Fibroblast of the aortic adventitia (primary cell): ENCODE measurements around the gene DDX20. TPM values are rescaled to one million over a fixed set of nuclear protein-coding genes. Genes with fewer than 3 reads are reported as not detected.

Experiments
- DNase-seq: peaks from one replicate; pipeline ENCODE4 v3.0.0-alpha.2; 2010; ENCODE audit warnings: low read depth
- H3K4me3 ChIP-seq: 2 replicates; pipeline ENCODE4 v1.5.1; 2011; ENCODE audit warnings: low read depth, mild to moderate bottlenecking, control low read depth, low read length, moderate library complexity
- CTCF ChIP-seq: IDR thresholded peaks from 2 replicates; pipeline ENCODE4 v1.5.1; 2011; ENCODE audit warnings: mild to moderate bottlenecking, low read length, control low read depth, inconsistent platforms; ENCODE audit not compliant: insufficient read depth
- total RNA-seq: library from RNA; depleted of rRNA; stranded (reverse); fragments of >200 nt; gene quantifications from 2 replicates; pipeline ENCODE4 v1.2.3, GENCODE V29; 2012; ENCODE audit warnings: low replicate concordance

DDX20 gene
- total RNA-seq, 1 donor, result 17.1 TPM

GRCh38 chr1:111732718-111733117, 23.0 kb upstream of the DDX20 start:
- H3K4me3 ChIP-seq, result no peak overlapping the region
- TF ChIP-seq CTCF, result no peak
- no peak for DNase-seq

GRCh38 chr1:111733183-111733991, 22.3 kb upstream of the DDX20 start:
- H3K4me3 ChIP-seq, result no peak overlapping the region
- no peak for TF ChIP-seq CTCF
- DNase-seq, result peak; percentile 51

- no peak for TF ChIP-seq CTCF
- no peak overlapping the region for H3K4me3 ChIP-seq
- no peak for DNase-seq
Observed at GRCh38 chr1:111733992-111734341, 21.7 kb upstream of the DDX20 start.

- no peak overlapping the region for H3K4me3 ChIP-seq
- DNase-seq, result no peak
- TF ChIP-seq CTCF, result no peak
Observed at GRCh38 chr1:111734426-111734825, 21.3 kb upstream of the DDX20 start.

- TF ChIP-seq CTCF, result no peak
- no peak overlapping the region for H3K4me3 ChIP-seq
- no peak for DNase-seq
Observed at GRCh38 chr1:111734856-111735255, 20.8 kb upstream of the DDX20 start.

GRCh38 chr1:111735321-111735720, 20.4 kb upstream of the DDX20 start:
- no peak overlapping the region for H3K4me3 ChIP-seq
- no peak for TF ChIP-seq CTCF
- no peak for DNase-seq
